ENCODE results near the gene PPP2R2B. TPM values are rescaled to one million over a fixed set of nuclear protein-coding genes. Genes with fewer than 3 reads are reported as not detected.
"Not testable (repeated sequence)": the region's sequence is repeated elsewhere in the genome, so short reads cannot be mapped to it uniquely, and the experiment has no call there.

PPP2R2B gene
- total and polyA plus RNA-seq, 3 donors from 2014 or later, result 9.8 to 36.6 (median 32.0) TPM

GRCh38 chr5:146745931-146746577, 132.5 kb downstream of the PPP2R2B start:
- H3K36me3 ChIP-seq (ENCODE audit: low read depth, missing control alignments), result no peaks in the 10 kb centered on the region
- no peak overlapping the region for H3K4me3 ChIP-seq
- no peak overlapping the region for H3K27ac ChIP-seq
- no peak for DNase-seq
- no peak for TF ChIP-seq CTCF (IDR thresholded peaks at IDR 0.05)
- TF ChIP-seq POLR2A (IDR thresholded peaks at IDR 0.05), result no peak
- no peaks in the 10 kb centered on the region for H3K4me1 ChIP-seq
- 66 to 69% methylated on average over 5 of the region's 5 CpGs for WGBS, 2 donors
- intact Hi-C loops (cut with DNase I; ENCODE audit: low total_unique reads), result no loop called here
- no peaks in the 10 kb centered on the region for H3K27me3 ChIP-seq
- H3K9me3 ChIP-seq, result no peaks in the 10 kb centered on the region

GRCh38 chr5:146744068-146744745, 134.3 kb downstream of the PPP2R2B start:
- TF ChIP-seq CTCF (IDR thresholded peaks at IDR 0.05) (no peak), POLR2A (IDR thresholded peaks at IDR 0.05) (no peak)
- Histone ChIP-seq H3K27ac (no peak overlapping the region), H3K4me3 (no peak overlapping the region), H3K36me3 (ENCODE audit: low read depth, missing control alignments) (no peaks in the 10 kb centered on the region), H3K9me3 (no peaks in the 10 kb centered on the region), H3K27me3 (no peaks in the 10 kb centered on the region), H3K4me1 (no peaks in the 10 kb centered on the region)
- intact Hi-C loops (cut with DNase I; ENCODE audit: low total_unique reads), result no loop called here
- WGBS, 2 donors, result 85 to 88% methylated on average over 2 of the region's 2 CpGs
- DNase-seq, result no peak

GRCh38 chr5:146734936-146735577, 143.5 kb downstream of the PPP2R2B start:
- no peaks in the 10 kb centered on the region for H3K9me3 ChIP-seq
- TF ChIP-seq POLR2A (IDR thresholded peaks at IDR 0.05), result no peak
- intact Hi-C loops (cut with DNase I; ENCODE audit: low total_unique reads), result no loop called here
- H3K4me3 ChIP-seq, result no peak overlapping the region
- no peaks in the 10 kb centered on the region for H3K27me3 ChIP-seq
- 47 to 49% methylated on average over 5 of the region's 5 CpGs for WGBS, 2 donors
- no peak overlapping the region for H3K27ac ChIP-seq
- DNase-seq, result no peak
- H3K4me1 ChIP-seq, result no peaks in the 10 kb centered on the region
- H3K36me3 ChIP-seq (ENCODE audit: low read depth, missing control alignments), result no peaks in the 10 kb centered on the region

- Histone ChIP-seq H3K4me1 (no peaks in the 10 kb centered on the region), H3K9me3 (no peaks in the 10 kb centered on the region), H3K36me3 (ENCODE audit: low read depth, missing control alignments) (no peaks in the 10 kb centered on the region), H3K27me3 (no peaks in the 10 kb centered on the region), H3K27ac (no peak overlapping the region), H3K4me3 (no peak overlapping the region)
- intact Hi-C loops (cut with DNase I; ENCODE audit: low total_unique reads), result no loop called here
- DNase-seq, result no peak
- TF ChIP-seq POLR2A (IDR thresholded peaks at IDR 0.05), result no peak
- no peak for TF ChIP-seq CTCF (IDR thresholded peaks at IDR 0.05)
- WGBS, 2 donors, result 52 to 60% methylated on average over 3 of the region's 3 CpGs
Observed at GRCh38 chr5:146732962-146733361, 145.6 kb downstream of the PPP2R2B start.

- Histone ChIP-seq H3K4me3 (no peak overlapping the region), H3K27ac (no peak overlapping the region), H3K4me1 (no peaks in the 10 kb centered on the region), H3K9me3 (no peaks in the 10 kb centered on the region), H3K27me3 (no peaks in the 10 kb centered on the region), H3K36me3 (ENCODE audit: low read depth, missing control alignments) (no peaks in the 10 kb centered on the region)
- intact Hi-C loops (cut with DNase I; ENCODE audit: low total_unique reads), result no loop called here
- WGBS, 2 donors, result 29 to 36% methylated on average over 5 of the region's 5 CpGs
- no peak for DNase-seq
- TF ChIP-seq POLR2A (IDR thresholded peaks at IDR 0.05) (no peak), CTCF (IDR thresholded peaks at IDR 0.05) (no peak)
Observed at GRCh38 chr5:146731909-146732659, 146.5 kb downstream of the PPP2R2B start.

GRCh38 chr5:146728746-146729145, 149.8 kb downstream of the PPP2R2B start:
- H3K4me1 ChIP-seq; intact Hi-C loops (cut with DNase I; ENCODE audit: low total_unique reads); DNase-seq; H3K4me3 ChIP-seq; H3K36me3 ChIP-seq (ENCODE audit: low read depth, missing control alignments); H3K27ac ChIP-seq; H3K27me3 ChIP-seq; H3K9me3 ChIP-seq: not testable (repeated sequence)
- WGBS, 2 donors, result 96% methylated on average over 3 of the region's 3 CpGs

All from testis (tissue), 3 donors.